Activated CD8-positive, alpha-beta T cell treated with anti-CD3 and anti-CD28 coated beads for 36 hours (primary cell): Measurements from ENCODE around the gene ANP32D. TPM values are rescaled to one million over a fixed set of nuclear protein-coding genes. Genes with fewer than 3 reads are reported as not detected.
"Not testable (repeated sequence)": the region's sequence is repeated elsewhere in the genome, so short reads cannot be mapped to it uniquely, and the experiment has no call there.

Experiments used
- ATAC-seq: fragments of 200-7000 bp; cut with Tn5 transposase; one replicate; pipeline ENCODE4 v1.10.0; 2021; ENCODE audit warnings: mild to moderate bottlenecking, moderate library complexity
- CTCF ChIA-PET: fragments of 350-600 bp; sonication (Branson Sonifier 250); formaldehyde crosslinking; loops from one replicate; lab custom pipeline; 2021; ENCODE audit warnings: antibody characterized with exemption; lab: Charles Lee
- POLR2A ChIA-PET: fragments of 350-600 bp; sonication (Branson Sonifier 250); formaldehyde crosslinking; loops from one replicate; lab custom pipeline; 2021; ENCODE audit warnings: antibody characterized with exemption; lab: Charles Lee
- DNase-seq: peaks from one replicate; pipeline ENCODE4 v3.0.0-alpha.2; 2020
- H3K27ac Mint-ChIP-seq: one replicate; pipeline ENCODE4 v1.8.0; 2021; ENCODE audit warnings: mild to moderate bottlenecking, mixed read lengths
- H3K27me3 Mint-ChIP-seq: one replicate; pipeline ENCODE4 v1.8.0; 2021; ENCODE audit warnings: mixed read lengths
- H3K36me3 Mint-ChIP-seq: one replicate; pipeline ENCODE4 v1.8.0; 2021; ENCODE audit warnings: low read depth, mixed read lengths
- H3K4me1 Mint-ChIP-seq: one replicate; pipeline ENCODE4 v1.8.0; 2021; ENCODE audit warnings: low read depth, mixed read lengths
- H3K4me3 Mint-ChIP-seq: one replicate; pipeline ENCODE4 v1.8.0; 2021; ENCODE audit warnings: mild to moderate bottlenecking, moderate library complexity, mixed read lengths
- H3K9me3 Mint-ChIP-seq: one replicate; pipeline ENCODE4 v1.8.0; 2021; ENCODE audit warnings: mixed read lengths
- intact Hi-C: fragments of 100-400 bp; cut with micrococcal nuclease; formaldehyde crosslinking; loops from one replicate; pipeline ENCODE4 v1.10.0; 2022
- total RNA-seq, 2 experiments: library from RNA; stranded (reverse); gene quantifications; one replicate each; pipeline ENCODE4 v1.2.3, GENCODE V29; 2021
- TF ChIP-seq, protein P1 (sequence below): fragments of 200-600 bp; IDR thresholded peaks from one replicate; pipeline ENCODE4 v1.8.0; 2022; ENCODE audit warnings: antibody characterized with exemption, mild to moderate bottlenecking

The ANP32D gene
- not detected for total RNA-seq

DNA sequence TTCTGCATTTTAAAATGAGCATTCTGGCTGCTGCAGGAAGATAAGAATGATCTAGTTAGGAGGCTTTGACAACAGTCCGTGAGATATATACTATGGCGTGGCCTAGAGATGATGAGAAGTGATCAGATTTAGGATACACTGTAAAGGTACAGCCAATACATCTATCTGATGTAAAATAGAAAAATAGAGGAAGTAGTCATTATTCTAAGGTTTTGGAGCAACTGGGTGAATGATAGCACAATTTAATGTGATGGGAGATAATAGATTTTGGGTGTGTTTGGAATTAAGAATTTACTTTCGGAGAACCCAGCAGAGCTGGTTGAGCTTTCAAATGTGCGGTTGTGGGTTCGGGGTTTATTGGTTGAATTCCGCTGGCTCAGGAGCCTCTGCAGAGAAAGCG is at the start of gene ANP32D:
ANP32D (plus strand) TSS at position 301 of the 400 bp plus-strand sequence. CDS start 106 bp downstream, outside the sequence.
- TF ChIP-seq, protein P1, sequence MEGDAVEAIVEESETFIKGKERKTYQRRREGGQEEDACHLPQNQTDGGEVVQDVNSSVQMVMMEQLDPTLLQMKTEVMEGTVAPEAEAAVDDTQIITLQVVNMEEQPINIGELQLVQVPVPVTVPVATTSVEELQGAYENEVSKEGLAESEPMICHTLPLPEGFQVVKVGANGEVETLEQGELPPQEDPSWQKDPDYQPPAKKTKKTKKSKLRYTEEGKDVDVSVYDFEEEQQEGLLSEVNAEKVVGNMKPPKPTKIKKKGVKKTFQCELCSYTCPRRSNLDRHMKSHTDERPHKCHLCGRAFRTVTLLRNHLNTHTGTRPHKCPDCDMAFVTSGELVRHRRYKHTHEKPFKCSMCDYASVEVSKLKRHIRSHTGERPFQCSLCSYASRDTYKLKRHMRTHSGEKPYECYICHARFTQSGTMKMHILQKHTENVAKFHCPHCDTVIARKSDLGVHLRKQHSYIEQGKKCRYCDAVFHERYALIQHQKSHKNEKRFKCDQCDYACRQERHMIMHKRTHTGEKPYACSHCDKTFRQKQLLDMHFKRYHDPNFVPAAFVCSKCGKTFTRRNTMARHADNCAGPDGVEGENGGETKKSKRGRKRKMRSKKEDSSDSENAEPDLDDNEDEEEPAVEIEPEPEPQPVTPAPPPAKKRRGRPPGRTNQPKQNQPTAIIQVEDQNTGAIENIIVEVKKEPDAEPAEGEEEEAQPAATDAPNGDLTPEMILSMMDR: no peak
- intact Hi-C loops: no loop called here
- ATAC-seq (no peak), DNase-seq (no peak)
- H3K27me3 Mint-ChIP-seq: peaks cover 7% of the 10 kb centered on the region
- peaks cover 6% of the 10 kb centered on the region for H3K36me3 Mint-ChIP-seq
- CTCF ChIA-PET: interaction anchor here (0.8 kb wide), 1 partner anchor 72 kb away, joined by 3 read pairs; no protein-coding TSS in a partner anchor
- no peaks in the 10 kb centered on the region for H3K4me1 Mint-ChIP-seq
- no peak within 1 kb of the TSS for H3K27ac Mint-ChIP-seq
- no peak within 1 kb of the TSS for H3K4me3 Mint-ChIP-seq
- H3K9me3 Mint-ChIP-seq: peaks cover 29% of the 10 kb centered on the region
- POLR2A ChIA-PET: no interaction called here

DNA sequence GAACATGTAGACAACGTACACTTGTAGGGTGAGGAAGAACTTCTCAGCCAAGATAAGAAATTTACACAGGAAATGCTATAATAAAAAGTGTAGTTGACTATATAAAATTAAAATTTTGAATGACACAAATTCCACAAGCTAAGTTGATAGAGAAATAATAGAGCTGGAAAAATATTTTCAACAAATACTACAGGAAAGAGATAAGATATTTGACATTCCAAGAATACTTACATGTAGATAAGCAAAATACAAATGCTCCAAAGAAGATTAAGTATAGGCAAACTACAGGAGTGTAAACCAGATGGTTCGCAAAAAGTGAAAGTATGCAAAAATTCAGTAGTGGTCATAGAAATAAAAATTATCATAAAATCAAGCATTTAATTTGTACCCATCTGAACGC is 49.2 kb upstream of the ANP32D start:
- intact Hi-C loops: no loop called here
- Mint-ChIP-seq H3K9me3 (peaks cover 4% of the 10 kb centered on the region), H3K27ac (no peak overlapping the region), H3K4me3 (no peak overlapping the region), H3K27me3 (peaks cover 1% of the 10 kb centered on the region), H3K4me1 (peaks cover 6% of the 10 kb centered on the region), H3K36me3 (peaks cover 2% of the 10 kb centered on the region)
- ATAC-seq: no peak
- ChIA-PET CTCF (no interaction called here), POLR2A (no interaction called here)
- DNase-seq: no peak
- TF ChIP-seq, protein P1: no peak

DNA sequence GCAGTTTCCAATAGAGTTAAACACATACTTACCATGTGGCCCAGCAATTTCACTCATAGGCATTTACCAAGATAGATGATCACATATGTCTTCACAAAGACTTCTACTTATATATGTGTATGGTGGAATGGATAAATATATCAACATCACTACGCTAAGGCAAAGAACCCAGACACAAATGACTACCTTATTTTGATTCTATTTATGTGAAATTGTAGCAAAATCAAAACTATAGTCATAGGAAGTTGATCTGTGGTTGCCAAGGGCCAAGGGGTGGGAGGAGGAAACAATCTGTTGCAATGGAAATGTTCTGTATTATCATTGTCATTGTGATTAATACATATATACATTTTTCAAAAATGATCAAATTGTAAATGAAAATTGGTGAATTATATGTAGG is 47.7 kb upstream of the ANP32D start:
- CTCF ChIA-PET: no interaction called here
- TF ChIP-seq, protein P1: no peak
- Mint-ChIP-seq H3K9me3 (peaks cover 7% of the 10 kb centered on the region), H3K27ac (no peak overlapping the region), H3K27me3 (peaks cover 1% of the 10 kb centered on the region), H3K36me3 (peaks cover 6% of the 10 kb centered on the region), H3K4me3 (no peak overlapping the region), H3K4me1 (peaks cover 6% of the 10 kb centered on the region)
- ATAC-seq: peak; percentile 10
- POLR2A ChIA-PET: no interaction called here
- peak; percentile 16 for DNase-seq
- intact Hi-C loops: no loop called here

DNA sequence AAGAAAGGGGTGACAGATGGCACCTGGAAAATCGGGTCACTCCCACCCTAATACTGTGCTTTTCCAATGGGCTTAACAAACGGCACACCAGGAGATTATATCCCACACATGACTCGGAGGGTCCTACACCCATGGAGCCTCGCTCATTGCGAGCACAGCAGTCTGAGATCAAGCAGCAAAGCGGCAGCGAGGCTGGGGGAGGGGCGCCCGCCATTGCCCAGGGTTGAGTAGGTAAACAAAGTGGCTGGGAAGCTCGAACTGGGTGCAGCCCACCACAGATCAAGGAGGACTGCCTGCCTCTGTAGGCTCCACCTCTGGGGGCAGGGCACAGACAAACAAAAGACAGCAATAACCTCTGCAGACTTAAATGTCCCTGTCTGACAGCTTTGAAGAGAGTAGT is 38.3 kb upstream of the ANP32D start:
- H3K27me3 Mint-ChIP-seq, intact Hi-C loops, H3K9me3 Mint-ChIP-seq, H3K36me3 Mint-ChIP-seq, H3K4me1 Mint-ChIP-seq, DNase-seq, H3K4me3 Mint-ChIP-seq, H3K27ac Mint-ChIP-seq, CTCF ChIA-PET, POLR2A ChIA-PET, ATAC-seq: not testable (repeated sequence)

DNA sequence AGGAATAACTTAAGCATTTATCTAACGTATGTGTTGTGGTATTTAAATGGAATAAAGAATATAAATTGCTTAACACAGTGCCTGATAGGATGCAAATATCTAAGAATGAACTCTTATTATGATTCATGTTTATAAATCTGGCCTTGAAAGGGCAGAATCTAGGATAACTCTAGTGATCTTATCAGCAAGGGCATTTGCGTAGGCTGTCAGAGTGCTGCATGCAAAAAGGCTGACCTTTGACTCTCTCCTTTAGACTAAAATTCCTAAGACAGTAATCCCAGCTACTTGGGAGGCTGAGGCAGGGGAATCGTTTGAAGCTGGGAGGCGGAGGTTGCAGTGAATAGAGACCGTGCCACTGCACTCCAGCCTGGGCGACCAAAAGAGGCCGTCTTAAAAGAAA is 31.3 kb upstream of the ANP32D start:
- intact Hi-C loops: no loop called here
- no peak for DNase-seq
- ChIA-PET POLR2A (no interaction called here), CTCF (interaction anchor here (1.0 kb wide), 1 partner anchor 320 kb away, joined by 4 read pairs; no protein-coding TSS in a partner anchor)
- TF ChIP-seq, protein P1: no peak
- H3K27ac Mint-ChIP-seq: no peak overlapping the region
- no peaks in the 10 kb centered on the region for H3K27me3 Mint-ChIP-seq
- H3K9me3 Mint-ChIP-seq: no peaks in the 10 kb centered on the region
- no peaks in the 10 kb centered on the region for H3K36me3 Mint-ChIP-seq
- no peak overlapping the region for H3K4me3 Mint-ChIP-seq
- ATAC-seq: no peak
- peaks cover 8% of the 10 kb centered on the region for H3K4me1 Mint-ChIP-seq
